GM12878 (cell line): ENCODE measurements around the gene STEAP3. TPM values are rescaled to one million over a fixed set of nuclear protein-coding genes. Genes with fewer than 3 reads are reported as not detected.

Source experiments
- ATAC-seq: fragments of 200-7000 bp; cut with Tn5 transposase; 3 replicates; pipeline ENCODE4 v1.9.1; 2020; ENCODE audit warnings: mild to moderate bottlenecking, moderate library complexity
- BruUV-seq: library from RNA; stranded (reverse); fragments of 400-500 nt; replicated peaks from 2 replicates; lab custom pipeline; 2021; lab: Mats Ljungman, UMichigan
- CTCF ChIA-PET: fragments of 300-600 bp; sonication (Branson Sonifier 250); formaldehyde crosslinking; extraction: SDS; loops from one replicate; lab custom pipeline; 2021; ENCODE audit warnings: inconsistent platforms; lab: Yijun Ruan, JAX
- POLR2A ChIA-PET: fragments of 350-600 bp; formaldehyde crosslinking; extraction: SDS; loops from one replicate; lab custom pipeline; 2021; ENCODE audit warnings: inconsistent platforms; lab: Charles Lee
- RAD21 ChIA-PET: fragments of 300-600 bp; sonication (Branson Sonifier 250); formaldehyde crosslinking; loops from one replicate; lab custom pipeline; 2023; ENCODE audit warnings: antibody characterized with exemption; ENCODE audit not compliant: unreplicated experiment; lab: Charles Lee
- SMC1A ChIA-PET: fragments of 300-600 bp; sonication (Branson Sonifier 250); formaldehyde crosslinking; loops from one replicate; lab custom pipeline; 2023; ENCODE audit not compliant: unreplicated experiment, uncharacterized antibody; lab: Charles Lee
- DNase-seq: peaks from one replicate; pipeline ENCODE4 v3.0.0-alpha.2; 2011; ENCODE audit warnings: low read depth, low spot score
- FAIRE-seq: peaks from 3 replicates; lab custom pipeline; 2011; peaks lifted over from hg19 to GRCh38; lab: Jason Lieb, UNC
- H2AFZ ChIP-seq: 2 replicates; pipeline ENCODE4 v1.6.0; 2011; ENCODE audit warnings: low read depth, low read length, control low read depth; ENCODE audit not compliant: control insufficient read depth
- H3K27ac ChIP-seq: 2 replicates; pipeline ENCODE4 v1.5.1; 2011; ENCODE audit warnings: control low read depth; ENCODE audit not compliant: control insufficient read depth, insufficient read depth
- H3K27me3 ChIP-seq, 2 experiments: replicated peaks in 1 of 2; 2 replicates each; pipeline versions ENCODE4 v1.6.0 to v1.6.1; 2011; ENCODE audit warnings: low read length in 1 of 2; ENCODE audit not compliant: control insufficient read depth in 2 of 2, insufficient read depth in 2 of 2
- H3K36me3 ChIP-seq, 2 experiments: 2 replicates each; pipeline ENCODE4 v1.5.1; 2011; ENCODE audit warnings: low read length in 1 of 2; ENCODE audit not compliant: control insufficient read depth in 2 of 2, insufficient read depth in 2 of 2
- H3K4me1 ChIP-seq: 2 replicates; pipeline ENCODE4 v1.6.1; 2011; ENCODE audit warnings: mild to moderate bottlenecking, low read length, moderate library complexity, mixed read lengths; ENCODE audit not compliant: control insufficient read depth, insufficient read depth
- H3K4me2 ChIP-seq: 2 replicates; pipeline ENCODE4 v1.6.0; 2011; ENCODE audit warnings: control low read depth; ENCODE audit not compliant: control insufficient read depth, insufficient read depth
- H3K4me3 ChIP-seq: fragments of 200-600 bp; sonication (generic); 2 replicates; pipeline ENCODE4 v1.5.1; 2016
- H3K79me2 ChIP-seq: 2 replicates; pipeline ENCODE4 v1.6.0; 2011; ENCODE audit warnings: low read length; ENCODE audit not compliant: control insufficient read depth, insufficient read depth
- H3K9ac ChIP-seq: 2 replicates; pipeline ENCODE4 v1.8.0; 2011; ENCODE audit warnings: low read length, control low read depth, mixed read lengths; ENCODE audit not compliant: control insufficient read depth, insufficient read depth
- H3K9me3 ChIP-seq: replicated peaks from 3 replicates; pipeline ENCODE4 v1.5.1; 2011; ENCODE audit warnings: mild to moderate bottlenecking, low read length; ENCODE audit not compliant: control insufficient read depth, insufficient read depth
- H4K20me1 ChIP-seq: 2 replicates; pipeline ENCODE4 v1.6.0; 2011; ENCODE audit not compliant: control insufficient read depth, insufficient read depth
- CBFB ChIP-seq: IDR thresholded peaks from 2 replicates; pipeline ENCODE4 v1.6.1; 2016; ENCODE audit warnings: antibody characterized with exemption, low read depth
- CREM ChIP-seq: IDR thresholded peaks from 2 replicates; pipeline ENCODE4 v1.6.1; 2014; ENCODE audit warnings: antibody characterized with exemption, low read depth
- ESRRA ChIP-seq: IDR thresholded peaks from 2 replicates; pipeline ENCODE4 v1.6.1; 2012; ENCODE audit warnings: mild to moderate bottlenecking, low read length, improper control_type of control experiment
- FOXM1 ChIP-seq: IDR thresholded peaks from 2 replicates; pipeline ENCODE4 v1.6.1; 2012; ENCODE audit warnings: low read depth, mild to moderate bottlenecking, inconsistent platforms, low read length, moderate library complexity
- JUND ChIP-seq: IDR thresholded peaks from 2 replicates; pipeline ENCODE4 v1.6.1; 2012; ENCODE audit warnings: low read depth, mild to moderate bottlenecking, low read length, improper control_type of control experiment, moderate library complexity
- MLLT1 ChIP-seq: fragments of 450-650 bp; IDR thresholded peaks from 2 replicates; pipeline ENCODE4 v1.6.1; 2016; ENCODE audit warnings: mild to moderate bottlenecking
- MTA2 ChIP-seq: fragments of 450-650 bp; IDR thresholded peaks from 2 replicates; pipeline ENCODE4 v1.6.1; 2016; ENCODE audit warnings: low read depth, mild to moderate bottlenecking, moderate library complexity
- NFYA ChIP-seq: IDR thresholded peaks from 2 replicates; pipeline ENCODE4 v1.6.1; 2011; ENCODE audit warnings: low read depth, mild to moderate bottlenecking, low read length, improper control_type of control experiment, borderline replicate concordance
- NR2F1 ChIP-seq: fragments of 450-650 bp; conservative IDR thresholded peaks from 2 replicates; pipeline ENCODE4 v1.6.1; 2017; ENCODE audit warnings: mild to moderate bottlenecking
- PRDM15 ChIP-seq: fragments of 450-650 bp; formaldehyde crosslinking; IDR thresholded peaks from 2 replicates; pipeline ENCODE4 v1.4.0; 2020; ENCODE audit warnings: mild to moderate bottlenecking, moderate library complexity
- RELB ChIP-seq: fragments of 450-650 bp; IDR thresholded peaks from 2 replicates; pipeline ENCODE4 v1.6.1; 2017; ENCODE audit warnings: low read depth, mild to moderate bottlenecking, moderate library complexity
- SIN3A ChIP-seq: IDR thresholded peaks from 2 replicates; pipeline ENCODE4 v1.6.1; 2012; ENCODE audit warnings: low read depth, low read length, improper control_type of control experiment
- SPI1 ChIP-seq: IDR thresholded peaks from 2 replicates; pipeline ENCODE4 v1.6.1; 2011; ENCODE audit warnings: low read depth, mild to moderate bottlenecking, low read length, moderate library complexity, borderline replicate concordance; ENCODE audit not compliant: insufficient read depth
- STAT1 ChIP-seq: fragments of 450-650 bp; conservative IDR thresholded peaks from 2 replicates; pipeline ENCODE4 v1.6.1; 2014; ENCODE audit warnings: antibody characterized with exemption, mild to moderate bottlenecking
- YBX1 ChIP-seq: fragments of 450-650 bp; IDR thresholded peaks from 2 replicates; pipeline ENCODE4 v1.6.1; 2016; ENCODE audit warnings: antibody characterized with exemption
- YY1 ChIP-seq: IDR thresholded peaks from 2 replicates; pipeline ENCODE4 v1.6.1; 2011; ENCODE audit warnings: low read depth, mild to moderate bottlenecking, low read length
- ZBED1 ChIP-seq: IDR thresholded peaks from 2 replicates; pipeline ENCODE4 v1.6.1; 2016; ENCODE audit warnings: borderline replicate concordance
- WGBS: methylation state at CpG from one replicate; pipeline ENCODE4 v1.1.6; 2016; ENCODE audit warnings: low lambda C conversion rate; ENCODE audit not compliant: insufficient replicate concordance, insufficient coverage; ENCODE audit errors: missing lambda C conversion rate; 5-methylcytosine and 5-hydroxymethylcytosine counted together
- in situ Hi-C: fragments of 300-500 bp; cut with MboI; formaldehyde crosslinking; loops from 9 replicates; pipeline ENCODE4 v1.14.3; 2018; ENCODE audit warnings: mixed read lengths
- intact Hi-C: fragments of 100-400 bp; cut with micrococcal nuclease; formaldehyde crosslinking; loops from one replicate; pipeline ENCODE4 v1.14.2; 2022; ENCODE audit not compliant: unreplicated experiment
- polyA plus RNA-seq, 11 experiments: library from polyadenylated mRNA; depleted of rRNA in 4 of 11; unstranded in 6 of 11; stranded (reverse) in 5 of 11; fragments of >200 nt; fragmentation: Nextera tagmentation in 4 of 11; fragmentation: Illumina TruSeq in 1 of 11; extraction: Ambion mirVana in 4 of 11; extraction: Trizol in 1 of 11; gene quantifications; 1 replicate in 1 of 11; 2 replicates in 10 of 11; pipeline versions ENCODE4 v1.2.1 to v1.2.3, GENCODE V29; 2011 to 2016; ENCODE audit warnings: inconsistent platforms in 2 of 11, missing spikeins in 2 of 11, low read depth in 1 of 11
- total RNA-seq, 4 experiments: library from RNA; depleted of rRNA in 3 of 4; stranded (reverse); fragments of >200 nt in 3 of 4; fragmentation: Illumina TruSeq in 1 of 4; extraction: Trizol in 1 of 4; gene quantifications; 2 replicates each; pipeline versions ENCODE4 v1.2.1 to v1.2.3, GENCODE V29; 2013 to 2021

The STEAP3 gene
- total and polyA plus RNA-seq, 10 of the 15 experiments (the other 5 are each of a cell fraction or from before 2014, with no cell fraction given): 0.42 to 8.3 (median 4.8) TPM

- ChIA-PET CTCF (interaction anchor here (1.0 to 2.6 kb wide), 3 partner anchors 9 to 343 kb away, joined by 3 to 10 read pairs (median 4); no protein-coding TSS in a partner anchor), SMC1A (interaction anchor here (0.8 to 1.8 kb wide), 3 partner anchors 9 to 79 kb away, joined by 3 to 7 read pairs (median 3); no protein-coding TSS in a partner anchor), RAD21 (interaction anchor here (1.1 kb wide), 1 partner anchor 17 kb away, joined by 3 read pairs; no protein-coding TSS in a partner anchor), POLR2A (interaction anchor here (0.9 to 1.0 kb wide), 2 partner anchors 9 to 143 kb away, joined by 4 read pairs; partner anchors contain the start of gene DBI)
- Histone ChIP-seq H3K4me3 (peak overlapping the region; percentile 82), H3K4me2 (peak overlapping the region; percentile 90), H3K27ac (no peak overlapping the region), H3K36me3 (no peaks in the 10 kb centered on the region), H2AFZ (peak overlapping the region; percentile 81), H3K27me3 (no peaks in the 10 kb centered on the region; a peak in 1 of 4 replicates), H4K20me1 (no peaks in the 10 kb centered on the region), H3K9ac (peak overlapping the region; percentile 67), H3K9me3 (no peaks in the 10 kb centered on the region), H3K79me2 (no peaks in the 10 kb centered on the region), H3K4me1 (peaks cover 3% of the 10 kb centered on the region; the same call in 1 of the 2 replicates)
- BruUV-seq: TSS peak; percentile 64
- in situ Hi-C loops (no loop called here), intact Hi-C loops (no loop called here)
- TF ChIP-seq SIN3A: no peak
- no peak for TF ChIP-seq ZBED1
- no peak for TF ChIP-seq FOXM1
- no peak for TF ChIP-seq CREM
- TF ChIP-seq NFYA: no peak
- no peak for TF ChIP-seq MLLT1
- TF ChIP-seq CBFB: no peak
- TF ChIP-seq ESRRA: no peak
- TF ChIP-seq RELB: no peak
- no peak for TF ChIP-seq YY1
- TF ChIP-seq STAT1: no peak
- no peak for TF ChIP-seq JUND
- TF ChIP-seq YBX1: no peak
- no peak for TF ChIP-seq PRDM15
- no peak for TF ChIP-seq NR2F1
- TF ChIP-seq MTA2: no peak
- no peak for TF ChIP-seq SPI1
- FAIRE-seq: peak; percentile 27
- WGBS: 27% methylated on average over 13 of the region's 13 CpGs
- ATAC-seq: no peak
- no peak for DNase-seq
These were observed 914 bp downstream of the STEAP3 start for GRCh38 chr2:119224391-119225104.
